WTC11 (cell line): Measurements from ENCODE around the gene PNMA8C.

Source experiments
- CBFB ChIP-seq: sonication (generic); formaldehyde crosslinking; IDR thresholded peaks from 2 replicates; pipeline ENCODE4 v1.8.1; 2022; ENCODE audit warnings: mild to moderate bottlenecking, low read depth, missing genetic modification reagents
- CREB1 ChIP-seq: sonication (generic); formaldehyde crosslinking; IDR thresholded peaks from 2 replicates; pipeline ENCODE4 v1.8.0; 2023; ENCODE audit warnings: mild to moderate bottlenecking, missing genetic modification reagents
- CREM ChIP-seq: sonication (generic); formaldehyde crosslinking; IDR thresholded peaks from 2 replicates; pipeline ENCODE4 v1.8.1; 2022; ENCODE audit warnings: mild to moderate bottlenecking, missing genetic modification reagents, moderate library complexity
- ESRRA ChIP-seq: sonication (generic); formaldehyde crosslinking; IDR thresholded peaks from 2 replicates; pipeline ENCODE4 v1.8.1; 2022; ENCODE audit warnings: mild to moderate bottlenecking, missing genetic modification reagents, borderline replicate concordance
- FOXJ3 ChIP-seq: sonication (generic); formaldehyde crosslinking; IDR thresholded peaks from 2 replicates; pipeline ENCODE4 v1.9.0; 2021; ENCODE audit warnings: missing genetic modification reagents, mild to moderate bottlenecking, borderline replicate concordance
- GABPB1 ChIP-seq: sonication (generic); formaldehyde crosslinking; IDR thresholded peaks from 2 replicates; pipeline ENCODE4 v1.8.1; 2023; ENCODE audit warnings: mild to moderate bottlenecking, missing genetic modification reagents
- NR3C1 ChIP-seq: sonication (generic); formaldehyde crosslinking; conservative IDR thresholded peaks from 2 replicates; pipeline ENCODE4 v1.8.1; 2023; ENCODE audit warnings: low read depth, mild to moderate bottlenecking, missing genetic modification reagents
- SP1 ChIP-seq: sonication (generic); formaldehyde crosslinking; conservative IDR thresholded peaks from 2 replicates; pipeline ENCODE4 v1.8.1; 2022; ENCODE audit warnings: missing genetic modification reagents
- ZNF138 ChIP-seq: sonication (generic); formaldehyde crosslinking; conservative IDR thresholded peaks from 2 replicates; pipeline ENCODE4 v1.8.1; 2022; ENCODE audit warnings: mild to moderate bottlenecking, moderate library complexity, missing genetic modification reagents
- TF ChIP-seq, protein P1 (sequence below): sonication (generic); formaldehyde crosslinking; IDR thresholded peaks from 2 replicates; pipeline ENCODE4 v1.8.1; 2022; ENCODE audit warnings: mild to moderate bottlenecking, missing genetic modification reagents, moderate library complexity, borderline replicate concordance
- TF ChIP-seq, protein P2 (sequence below): sonication (generic); formaldehyde crosslinking; IDR thresholded peaks from 2 replicates; pipeline ENCODE4 v1.8.0; 2022; ENCODE audit warnings: mild to moderate bottlenecking, missing genetic modification reagents
- TF ChIP-seq, protein P3 (sequence below): fragments of 200-600 bp; IDR thresholded peaks from 2 replicates; pipeline ENCODE4 v1.8.0; 2022; ENCODE audit warnings: antibody characterized with exemption
- TF ChIP-seq, protein P4 (sequence below): sonication (generic); formaldehyde crosslinking; IDR thresholded peaks from 2 replicates; pipeline ENCODE4 v1.8.1; 2023; ENCODE audit warnings: mild to moderate bottlenecking, missing genetic modification reagents
- TF ChIP-seq, protein P5 (sequence below): sonication (generic); formaldehyde crosslinking; IDR thresholded peaks from 2 replicates; pipeline ENCODE4 v1.8.1; 2023; ENCODE audit warnings: mild to moderate bottlenecking, missing genetic modification reagents

DNA sequence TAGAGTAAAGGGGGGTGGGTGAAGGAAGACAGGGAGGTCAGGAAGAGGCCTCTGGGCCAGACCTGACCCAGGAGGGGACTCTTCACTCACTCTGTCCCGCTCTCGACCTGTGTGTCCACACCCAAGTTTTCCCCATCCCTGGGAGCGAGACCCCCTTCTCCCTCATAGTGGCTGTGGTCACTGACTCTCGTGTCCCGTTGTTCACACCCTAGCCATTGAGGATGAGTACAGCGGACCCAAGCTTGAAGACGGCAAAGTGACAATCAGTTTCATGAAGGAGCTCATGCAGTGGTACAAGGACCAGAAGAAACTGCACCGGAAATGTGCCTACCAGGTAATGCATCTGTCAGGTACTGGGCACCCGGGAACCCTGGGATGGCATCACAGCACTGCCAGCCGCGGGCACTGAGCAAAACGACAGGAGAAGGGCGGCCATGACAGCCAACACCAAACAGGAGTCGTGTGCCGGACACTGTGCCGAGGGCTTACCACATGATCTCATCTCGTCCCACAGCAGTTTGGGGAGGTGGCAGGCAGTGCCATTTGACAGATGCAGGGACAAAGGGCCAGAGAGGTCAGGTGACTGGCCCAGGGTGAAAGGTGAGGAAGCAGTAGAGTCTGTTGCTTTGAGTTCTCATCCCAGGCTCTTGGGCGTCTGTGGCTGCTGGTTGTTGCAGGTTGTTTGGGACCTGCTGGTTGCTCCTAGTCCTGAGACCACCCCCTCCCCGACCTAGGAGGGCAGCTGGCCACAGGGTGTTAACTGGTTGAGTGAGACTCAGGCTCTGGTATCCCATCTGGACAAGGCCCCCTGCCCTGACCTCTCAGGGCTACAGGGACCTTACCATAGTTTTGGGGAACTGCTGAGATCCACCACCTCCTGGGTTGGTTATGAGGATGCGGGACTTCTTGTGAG, 52.2 kb downstream of the PNMA8C start:
- no peak for TF ChIP-seq CREB1 (CRISPR knock-in tag)
- TF ChIP-seq CREM (CRISPR knock-in tag) = no peak
- no peak for TF ChIP-seq GABPB1
- TF ChIP-seq, protein P1, sequence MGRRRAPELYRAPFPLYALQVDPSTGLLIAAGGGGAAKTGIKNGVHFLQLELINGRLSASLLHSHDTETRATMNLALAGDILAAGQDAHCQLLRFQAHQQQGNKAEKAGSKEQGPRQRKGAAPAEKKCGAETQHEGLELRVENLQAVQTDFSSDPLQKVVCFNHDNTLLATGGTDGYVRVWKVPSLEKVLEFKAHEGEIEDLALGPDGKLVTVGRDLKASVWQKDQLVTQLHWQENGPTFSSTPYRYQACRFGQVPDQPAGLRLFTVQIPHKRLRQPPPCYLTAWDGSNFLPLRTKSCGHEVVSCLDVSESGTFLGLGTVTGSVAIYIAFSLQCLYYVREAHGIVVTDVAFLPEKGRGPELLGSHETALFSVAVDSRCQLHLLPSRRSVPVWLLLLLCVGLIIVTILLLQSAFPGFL (CRISPR knock-in tag) = no peak
- no peak for TF ChIP-seq FOXJ3
- TF ChIP-seq, protein P2, sequence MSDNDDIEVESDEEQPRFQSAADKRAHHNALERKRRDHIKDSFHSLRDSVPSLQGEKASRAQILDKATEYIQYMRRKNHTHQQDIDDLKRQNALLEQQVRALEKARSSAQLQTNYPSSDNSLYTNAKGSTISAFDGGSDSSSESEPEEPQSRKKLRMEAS (CRISPR knock-in tag) = no peak
- TF ChIP-seq, protein P3, sequence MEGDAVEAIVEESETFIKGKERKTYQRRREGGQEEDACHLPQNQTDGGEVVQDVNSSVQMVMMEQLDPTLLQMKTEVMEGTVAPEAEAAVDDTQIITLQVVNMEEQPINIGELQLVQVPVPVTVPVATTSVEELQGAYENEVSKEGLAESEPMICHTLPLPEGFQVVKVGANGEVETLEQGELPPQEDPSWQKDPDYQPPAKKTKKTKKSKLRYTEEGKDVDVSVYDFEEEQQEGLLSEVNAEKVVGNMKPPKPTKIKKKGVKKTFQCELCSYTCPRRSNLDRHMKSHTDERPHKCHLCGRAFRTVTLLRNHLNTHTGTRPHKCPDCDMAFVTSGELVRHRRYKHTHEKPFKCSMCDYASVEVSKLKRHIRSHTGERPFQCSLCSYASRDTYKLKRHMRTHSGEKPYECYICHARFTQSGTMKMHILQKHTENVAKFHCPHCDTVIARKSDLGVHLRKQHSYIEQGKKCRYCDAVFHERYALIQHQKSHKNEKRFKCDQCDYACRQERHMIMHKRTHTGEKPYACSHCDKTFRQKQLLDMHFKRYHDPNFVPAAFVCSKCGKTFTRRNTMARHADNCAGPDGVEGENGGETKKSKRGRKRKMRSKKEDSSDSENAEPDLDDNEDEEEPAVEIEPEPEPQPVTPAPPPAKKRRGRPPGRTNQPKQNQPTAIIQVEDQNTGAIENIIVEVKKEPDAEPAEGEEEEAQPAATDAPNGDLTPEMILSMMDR = no peak
- no peak for TF ChIP-seq CBFB (CRISPR knock-in tag)
- TF ChIP-seq, protein P4, sequence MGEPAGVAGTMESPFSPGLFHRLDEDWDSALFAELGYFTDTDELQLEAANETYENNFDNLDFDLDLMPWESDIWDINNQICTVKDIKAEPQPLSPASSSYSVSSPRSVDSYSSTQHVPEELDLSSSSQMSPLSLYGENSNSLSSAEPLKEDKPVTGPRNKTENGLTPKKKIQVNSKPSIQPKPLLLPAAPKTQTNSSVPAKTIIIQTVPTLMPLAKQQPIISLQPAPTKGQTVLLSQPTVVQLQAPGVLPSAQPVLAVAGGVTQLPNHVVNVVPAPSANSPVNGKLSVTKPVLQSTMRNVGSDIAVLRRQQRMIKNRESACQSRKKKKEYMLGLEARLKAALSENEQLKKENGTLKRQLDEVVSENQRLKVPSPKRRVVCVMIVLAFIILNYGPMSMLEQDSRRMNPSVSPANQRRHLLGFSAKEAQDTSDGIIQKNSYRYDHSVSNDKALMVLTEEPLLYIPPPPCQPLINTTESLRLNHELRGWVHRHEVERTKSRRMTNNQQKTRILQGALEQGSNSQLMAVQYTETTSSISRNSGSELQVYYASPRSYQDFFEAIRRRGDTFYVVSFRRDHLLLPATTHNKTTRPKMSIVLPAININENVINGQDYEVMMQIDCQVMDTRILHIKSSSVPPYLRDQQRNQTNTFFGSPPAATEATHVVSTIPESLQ (CRISPR knock-in tag) = no peak
- TF ChIP-seq ZNF138 (CRISPR knock-in tag) = no peak
- TF ChIP-seq ESRRA (CRISPR knock-in tag) = no peak
- TF ChIP-seq, protein P5, sequence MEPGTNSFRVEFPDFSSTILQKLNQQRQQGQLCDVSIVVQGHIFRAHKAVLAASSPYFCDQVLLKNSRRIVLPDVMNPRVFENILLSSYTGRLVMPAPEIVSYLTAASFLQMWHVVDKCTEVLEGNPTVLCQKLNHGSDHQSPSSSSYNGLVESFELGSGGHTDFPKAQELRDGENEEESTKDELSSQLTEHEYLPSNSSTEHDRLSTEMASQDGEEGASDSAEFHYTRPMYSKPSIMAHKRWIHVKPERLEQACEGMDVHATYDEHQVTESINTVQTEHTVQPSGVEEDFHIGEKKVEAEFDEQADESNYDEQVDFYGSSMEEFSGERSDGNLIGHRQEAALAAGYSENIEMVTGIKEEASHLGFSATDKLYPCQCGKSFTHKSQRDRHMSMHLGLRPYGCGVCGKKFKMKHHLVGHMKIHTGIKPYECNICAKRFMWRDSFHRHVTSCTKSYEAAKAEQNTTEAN (CRISPR knock-in tag) = no peak
- no peak for TF ChIP-seq SP1
- TF ChIP-seq NR3C1 (CRISPR knock-in tag) = no peak
